ENCODE results near the gene CRADD. TPM values are rescaled to one million over a fixed set of nuclear protein-coding genes. Genes with fewer than 3 reads are reported as not detected.
A peak's percentile ranks its signal among the peaks of the same experiment; 100 is the strongest.

CRADD gene
- total and polyA plus RNA-seq, 2 experiments from 2014 or later, result 18.6 to 21.5 TPM

- peaks cover 5% of the 10 kb centered on the region; the same call in 1 of the 2 replicates for H3F3A ChIP-seq (ENCODE audit: insufficient read depth)
- H3K4me3 ChIP-seq, result peak overlapping the region; percentile 86
- peaks cover 8% of the 10 kb centered on the region for H3K4me1 ChIP-seq (ENCODE audit: insufficient read depth)
- no peaks in the 10 kb centered on the region for H3K27me3 ChIP-seq (replicated peaks; ENCODE audit: insufficient read depth)
- H3K9ac ChIP-seq, result peak overlapping the region; percentile 97
- peak overlapping the region; percentile 75 for H3K4me2 ChIP-seq (ENCODE audit: unreplicated experiment)
- in situ Hi-C loops (cut with MboI), result no loop called here
- H3K9me3 ChIP-seq (ENCODE audit: low read depth), result no peaks in the 10 kb centered on the region
- H3K36me3 ChIP-seq (ENCODE audit: low read depth), result no peaks in the 10 kb centered on the region
- 0 out of 2 replicates have a peak, but pooled peaks cover 4% of the 10 kb centered on the region for H3K79me2 ChIP-seq (ENCODE audit: insufficient read depth)
- H2AFZ ChIP-seq, result peak overlapping the region; percentile 98
- WGBS, 2 experiments (ENCODE audit: low coverage in 1 of 2, low lambda C conversion rate in 2 of 2, missing lambda C conversion rate in 2 of 2), result 62 to 66% methylated on average over 12 of the region's 12 CpGs
- DNase-seq, result peak; percentile 4
- TF ChIP-seq EZH2 (IDR thresholded peaks at IDR 0.05; ENCODE audit: insufficient read depth, poor library complexity, severe bottlenecking) (no peak), EZH2phosphoT487 (IDR thresholded peaks at IDR 0.05; ENCODE audit: insufficient read depth, low read depth) (no peak)
- no peaks in the 10 kb centered on the region for H4K20me1 ChIP-seq (ENCODE audit: insufficient read depth)
- H3K9me2 ChIP-seq (ENCODE audit: insufficient read depth), result no peaks in the 10 kb centered on the region
- peak overlapping the region; percentile 97 for H3K27ac ChIP-seq
Measured at GRCh38 chr12:93676408-93677194, 574 bp upstream of the CRADD start.

- WGBS, 2 experiments (ENCODE audit: low coverage in 1 of 2, low lambda C conversion rate in 2 of 2, missing lambda C conversion rate in 2 of 2), result 97 to 100% methylated on average over 5 of the region's 5 CpGs
- Histone ChIP-seq H3F3A (ENCODE audit: insufficient read depth) (peaks cover 5% of the 10 kb centered on the region; the same call in 1 of the 2 replicates), H2AFZ (peak overlapping the region; percentile 98; the same call in 1 of the 2 replicates), H4K20me1 (ENCODE audit: insufficient read depth) (no peaks in the 10 kb centered on the region), H3K36me3 (ENCODE audit: low read depth) (no peaks in the 10 kb centered on the region), H3K27ac (no peak overlapping the region), H3K9ac (no peak overlapping the region), H3K4me3 (no peak overlapping the region), H3K79me2 (ENCODE audit: insufficient read depth) (peaks cover 4% of the 10 kb centered on the region; the same call in 1 of the 2 replicates), H3K4me1 (ENCODE audit: insufficient read depth) (peaks cover 8% of the 10 kb centered on the region), H3K9me3 (ENCODE audit: low read depth) (no peaks in the 10 kb centered on the region), H3K27me3 (replicated peaks; ENCODE audit: insufficient read depth) (no peaks in the 10 kb centered on the region), H3K9me2 (ENCODE audit: insufficient read depth) (no peaks in the 10 kb centered on the region), H3K4me2 (ENCODE audit: unreplicated experiment) (no peak overlapping the region)
- DNase-seq, result no peak
- no peak for TF ChIP-seq EZH2 (IDR thresholded peaks at IDR 0.05; ENCODE audit: insufficient read depth, poor library complexity, severe bottlenecking)
- no peak for TF ChIP-seq EZH2phosphoT487 (IDR thresholded peaks at IDR 0.05; ENCODE audit: insufficient read depth, low read depth)
- in situ Hi-C loops (cut with MboI), result no loop called here
Measured at GRCh38 chr12:93678779-93679178, 1.6 kb downstream of the CRADD start.

GRCh38 chr12:93679308-93679925, 2.2 kb downstream of the CRADD start:
- in situ Hi-C loops (cut with MboI), result no loop called here
- TF ChIP-seq EZH2phosphoT487 (IDR thresholded peaks at IDR 0.05; ENCODE audit: insufficient read depth, low read depth), result no peak
- no peak for TF ChIP-seq EZH2 (IDR thresholded peaks at IDR 0.05; ENCODE audit: insufficient read depth, poor library complexity, severe bottlenecking)
- no peaks in the 10 kb centered on the region for H4K20me1 ChIP-seq (ENCODE audit: insufficient read depth)
- H3K4me1 ChIP-seq (ENCODE audit: insufficient read depth), result peaks cover 8% of the 10 kb centered on the region
- peaks cover 5% of the 10 kb centered on the region; the same call in 1 of the 2 replicates for H3F3A ChIP-seq (ENCODE audit: insufficient read depth)
- no peaks in the 10 kb centered on the region for H3K36me3 ChIP-seq (ENCODE audit: low read depth)
- no peak overlapping the region for H3K4me3 ChIP-seq
- H3K9me2 ChIP-seq (ENCODE audit: insufficient read depth), result no peaks in the 10 kb centered on the region
- no peaks in the 10 kb centered on the region for H3K27me3 ChIP-seq (replicated peaks; ENCODE audit: insufficient read depth)
- no peak overlapping the region for H2AFZ ChIP-seq
- no peak overlapping the region for H3K4me2 ChIP-seq (ENCODE audit: unreplicated experiment)
- DNase-seq, result no peak
- no peak overlapping the region for H3K27ac ChIP-seq
- no peak overlapping the region for H3K9ac ChIP-seq
- H3K79me2 ChIP-seq (ENCODE audit: insufficient read depth), result peaks cover 9% of the 10 kb centered on the region; the same call in 1 of the 2 replicates
- WGBS, 2 experiments (ENCODE audit: low coverage in 1 of 2, low lambda C conversion rate in 2 of 2, missing lambda C conversion rate in 2 of 2), result 81 to 83% methylated on average over 8 of the region's 8 CpGs
- no peaks in the 10 kb centered on the region for H3K9me3 ChIP-seq (ENCODE audit: low read depth)

GRCh38 chr12:93680006-93680405, 2.8 kb downstream of the CRADD start:
- 81 to 85% methylated on average over 2 of the region's 2 CpGs for WGBS, 2 experiments (ENCODE audit: low coverage in 1 of 2, low lambda C conversion rate in 2 of 2, missing lambda C conversion rate in 2 of 2)
- TF ChIP-seq EZH2 (IDR thresholded peaks at IDR 0.05; ENCODE audit: insufficient read depth, poor library complexity, severe bottlenecking) (no peak), EZH2phosphoT487 (IDR thresholded peaks at IDR 0.05; ENCODE audit: insufficient read depth, low read depth) (no peak)
- H3K4me2 ChIP-seq (ENCODE audit: unreplicated experiment), result no peak overlapping the region

More at GRCh38 chr12:93680006-93680405, 2.8 kb downstream of the CRADD start:
- DNase-seq, result no peak
- Histone ChIP-seq H3K9me2 (ENCODE audit: insufficient read depth) (no peaks in the 10 kb centered on the region), H3K36me3 (ENCODE audit: low read depth) (no peaks in the 10 kb centered on the region), H3K4me3 (no peak overlapping the region), H2AFZ (no peak overlapping the region), H3K27ac (no peak overlapping the region), H3K9me3 (ENCODE audit: low read depth) (no peaks in the 10 kb centered on the region), H3F3A (ENCODE audit: insufficient read depth) (peaks cover 5% of the 10 kb centered on the region; the same call in 1 of the 2 replicates), H3K27me3 (replicated peaks; ENCODE audit: insufficient read depth) (no peaks in the 10 kb centered on the region), H3K79me2 (ENCODE audit: insufficient read depth) (peaks cover 12% of the 10 kb centered on the region; the same call in 1 of the 2 replicates), H3K9ac (no peak overlapping the region), H3K4me1 (ENCODE audit: insufficient read depth) (peaks cover 12% of the 10 kb centered on the region), H4K20me1 (ENCODE audit: insufficient read depth) (no peaks in the 10 kb centered on the region)
- in situ Hi-C loops (cut with MboI), result no loop called here

All from GM23248 (cell line).